Measurements from ENCODE around the gene RFLNA.

GRCh38 chr12:124344526-124344925, 49.6 kb downstream of the RFLNA start:
- TF ChIP-seq POLR2A (IDR thresholded peaks at IDR 0.05; ENCODE audit: low read depth, low read length) (no peak), CEBPB (IDR thresholded peaks at IDR 0.05; ENCODE audit: low read depth, low read length) (no peak), CTCF (conservative IDR thresholded peaks at IDR 0.05; ENCODE audit: low read depth, low read length) (no peak), CHD1 (IDR thresholded peaks at IDR 0.05; ENCODE audit: low read depth, low read length) (no peak)

Measured in IMR-90 (cell line).